ENCODE results near the gene TNFRSF19. TPM values are rescaled to one million over a fixed set of nuclear protein-coding genes. Genes with fewer than 3 reads are reported as not detected.

Gene TNFRSF19
- total and polyA plus RNA-seq, 2 of the 13 experiments (the other 11 are each of a cell fraction or from before 2014, with no cell fraction given): 75.3 to 77.7 TPM

- Histone ChIP-seq H3K9me3 (ENCODE audit: low read length) (no peaks in the 10 kb centered on the region), H4K20me1 (ENCODE audit: insufficient read depth, low read length) (no peaks in the 10 kb centered on the region), H3K4me2 (ENCODE audit: low read depth, low read length) (no peak overlapping the region), H3K4me1 (ENCODE audit: insufficient read depth, low read length) (peaks cover 28% of the 10 kb centered on the region), H3K27me3 (ENCODE audit: control insufficient read depth in 1 of 2, insufficient read depth in 2 of 2, low read length in 2 of 2) (no peaks in the 10 kb centered on the region), H2AFZ (ENCODE audit: low read length) (no peak overlapping the region), H3K27ac (ENCODE audit: extremely low read length, insufficient read depth, low read length) (no peak overlapping the region), H3K9ac (ENCODE audit: insufficient read depth, low read depth, low read length) (no peak overlapping the region), H3K4me3 (replicated peaks in 1 of 3; ENCODE audit: insufficient read depth in 1 of 3, low read depth in 2 of 3, low read length in 3 of 3) (no peak overlapping the region), H3K36me3 (replicated peaks in 1 of 2; ENCODE audit: control insufficient read depth in 1 of 2, insufficient read depth in 2 of 2, low read length in 2 of 2) (peaks cover 0 to 2% of the 10 kb centered on the region in 2 experiments; a peak in 1 of 5 replicates), H3K79me2 (ENCODE audit: insufficient read depth, low read length) (no peaks in the 10 kb centered on the region)
- intact Hi-C loops (cut with micrococcal nuclease; ENCODE audit: unreplicated experiment): no loop called here
- BruUV-seq (replicated peaks): no TSS peak
- FAIRE-seq (no peak), ATAC-seq (no peak), DNase-seq (ENCODE audit: low spot score) (no peak)
- no peak for TF ChIP-seq ZNF746 (CRISPR knock-in tag; IDR thresholded peaks at IDR 0.05)
- TF ChIP-seq ZNF816 (CRISPR knock-in tag; IDR thresholded peaks at IDR 0.05; ENCODE audit: borderline replicate concordance): no peak
- TF ChIP-seq KAT8 (CRISPR knock-in tag; IDR thresholded peaks at IDR 0.05): no peak
- no peak for TF ChIP-seq ZNF629 (CRISPR knock-in tag; conservative IDR thresholded peaks at IDR 0.05)
- TF ChIP-seq CHD2 (IDR thresholded peaks at IDR 0.05; ENCODE audit: low read depth, low read length): no peak
- no peak for TF ChIP-seq EP300 (IDR thresholded peaks at IDR 0.05; ENCODE audit: low read depth in 2 of 2, low read length in 2 of 2)
- no peak for TF ChIP-seq EP300 (CRISPR knock-in tag; IDR thresholded peaks at IDR 0.05; ENCODE audit: borderline replicate concordance)
- CTCF ChIA-PET (ENCODE audit: low intra/inter-chr PET ratio, low total read pairs): no interaction called here
- in situ Hi-C loops (cut with HindIII; ENCODE audit: extremely low pct_ligation_motif_present, low pct_unique_long_range_greater_than_20kb): no loop called here
- WGBS (ENCODE audit: low lambda C conversion rate): 83% methylated on average over 6 of the region's 7 CpGs
- POLR2A ChIA-PET: no interaction called here
Measured at GRCh38 chr13:23724196-23724970, 154.2 kb downstream of the TNFRSF19 start.

Other genes with a start within 250 kb of the TNFRSF19 start
- gene SACS, start 136.7 kb upstream of the TNFRSF19 start, total RNA-seq (2016; rRNA removed; fragmentation: Illumina TruSeq; extraction: Trizol): 15.7 and 29.4 TPM in 2 replicates
- gene SACS, start 136.7 kb upstream of the TNFRSF19 start, polyA plus RNA-seq (2011; rRNA removed): 3.9 and 4.0 TPM in 2 replicates